Measurements from ENCODE around the gene APOBEC3B.
"Not testable (repeated sequence)": the region's sequence is repeated elsewhere in the genome, so short reads cannot be mapped to it uniquely, and the experiment has no call there.

APOBEC3B gene

GRCh38 chr22:38981992-38982927 is at the start of gene APOBEC3B:
Gene APOBEC3B, plus strand, starts transcription at chr22:38982347. Its CDS starts 107 bp downstream, at chr22:38982454.
- DNase-seq (ENCODE audit: low read depth), result peak; percentile 89

- no peak for DNase-seq (ENCODE audit: low read depth)
Observed at GRCh38 chr22:38935023-38935422, 47.1 kb upstream of the APOBEC3B start.

GRCh38 chr22:38935616-38936015 is 46.5 kb upstream of the APOBEC3B start:
- no peak for DNase-seq (ENCODE audit: low read depth)

DNA sequence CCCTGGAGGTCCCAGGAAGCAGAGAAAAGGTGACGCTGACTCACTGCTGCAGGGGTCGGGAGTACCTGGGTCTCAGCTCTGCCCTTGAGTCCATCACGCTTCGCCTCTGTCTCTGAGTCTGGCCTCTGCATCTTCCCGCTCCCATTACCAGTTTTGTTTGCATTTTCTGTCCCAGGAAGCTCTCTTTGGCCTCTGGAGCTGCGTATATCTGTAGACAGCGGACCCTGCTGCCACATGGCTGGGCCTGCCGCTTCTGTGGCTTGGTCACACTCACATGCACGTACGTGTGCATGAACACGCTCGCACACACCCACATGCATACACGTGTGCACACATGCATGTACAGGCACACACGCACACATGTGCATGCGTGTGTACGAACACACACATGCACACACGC is 45.6 kb upstream of the APOBEC3B start:
- no peak for DNase-seq (ENCODE audit: low read depth)

GRCh38 chr22:38937036-38937435 is 45.1 kb upstream of the APOBEC3B start:
- DNase-seq (ENCODE audit: low read depth), result no peak

DNA sequence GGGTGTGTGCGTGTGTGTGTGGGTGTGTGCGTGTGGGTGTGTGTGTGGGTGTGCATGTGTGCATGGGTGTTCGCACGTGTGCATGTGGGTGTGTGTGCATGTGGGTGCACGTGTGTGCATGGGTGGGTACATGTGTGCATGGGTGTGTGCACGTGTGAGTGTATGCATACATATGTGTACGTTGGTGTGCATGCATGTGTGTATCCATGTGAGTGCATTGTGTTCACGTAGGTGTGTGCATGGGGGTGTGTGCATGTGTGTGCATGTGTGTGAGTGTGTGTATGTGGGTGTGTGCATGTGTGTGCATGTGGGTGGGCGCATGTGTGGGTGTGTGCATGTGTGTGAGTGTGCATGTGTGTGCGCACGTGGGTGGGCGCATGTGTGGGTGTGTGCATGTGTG is 44.6 kb upstream of the APOBEC3B start:
- DNase-seq (ENCODE audit: low read depth), result no peak

- no peak for DNase-seq (ENCODE audit: low read depth)
Observed at GRCh38 chr22:38938221-38938620, 43.9 kb upstream of the APOBEC3B start.

DNA sequence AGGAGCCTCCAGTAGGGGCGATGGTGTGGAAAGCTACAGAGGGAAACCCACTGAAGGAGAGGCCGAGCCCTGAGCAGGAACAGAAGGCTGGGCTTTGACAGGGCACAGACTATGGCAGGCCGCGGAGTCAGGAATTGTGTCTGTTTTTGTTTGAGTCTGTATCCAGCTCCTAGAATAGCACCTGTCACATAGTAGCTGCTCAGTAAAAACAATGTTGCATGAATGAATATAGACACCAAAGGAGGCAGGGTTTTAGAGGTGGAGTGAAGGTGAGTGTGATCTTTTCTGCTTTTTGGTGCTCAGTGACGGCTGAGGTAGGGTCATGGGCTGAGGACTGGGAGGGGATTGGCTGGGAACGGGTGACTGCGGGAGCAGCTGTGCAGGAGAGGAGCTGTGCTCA is 43.2 kb upstream of the APOBEC3B start:
- DNase-seq (ENCODE audit: low read depth), result no peak

DNA sequence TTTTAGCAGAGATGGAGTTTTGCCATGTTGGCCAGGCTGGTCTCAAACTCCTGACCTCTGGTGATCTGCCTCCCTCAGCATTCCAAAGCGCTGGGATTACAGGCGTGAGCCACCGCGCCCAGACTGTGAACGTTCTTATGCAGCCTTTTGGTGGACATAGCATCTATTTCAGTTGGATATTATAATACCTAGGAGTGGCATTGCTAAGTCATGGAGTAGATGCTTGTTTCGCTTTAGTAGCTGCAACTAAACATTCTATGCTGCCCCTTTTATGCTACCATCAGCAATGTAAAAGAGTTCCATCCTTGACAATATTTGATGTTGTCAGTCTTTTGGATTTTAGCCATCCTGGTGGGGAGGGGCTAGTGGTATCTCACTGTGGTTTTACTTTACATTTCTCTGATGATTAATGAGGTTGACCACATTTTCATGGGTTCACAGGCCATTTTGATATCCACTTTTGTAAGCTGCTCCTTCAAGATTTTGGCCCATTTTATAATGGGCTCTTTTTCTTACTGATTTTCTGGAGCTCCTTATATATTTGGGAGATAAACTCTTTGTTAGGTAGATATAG is 41.2 kb upstream of the APOBEC3B start:
- DNase-seq (ENCODE audit: low read depth), result no peak

GRCh38 chr22:38941488-38941987 is 40.6 kb upstream of the APOBEC3B start:
- no peak for DNase-seq (ENCODE audit: low read depth)

DNA sequence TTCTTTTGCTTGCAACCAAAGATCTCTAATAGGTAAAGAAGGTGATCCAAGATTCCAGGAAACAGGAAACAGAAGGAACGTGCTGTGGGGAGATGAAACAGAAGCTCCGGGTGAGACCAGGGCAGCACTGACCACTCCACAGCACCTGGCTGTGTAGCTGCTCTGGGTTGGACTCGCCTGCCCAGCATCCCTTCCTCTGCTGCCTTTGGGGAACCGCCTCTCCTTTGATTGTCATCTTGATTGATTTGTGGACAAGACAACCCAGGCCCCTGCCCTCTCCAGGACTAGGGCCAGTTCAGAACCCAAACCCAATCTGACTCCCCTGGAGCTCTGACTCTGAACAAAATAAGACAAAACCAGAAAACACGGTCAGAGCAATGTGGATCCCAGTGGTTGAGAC is 39.4 kb upstream of the APOBEC3B start:
- no peak for DNase-seq (ENCODE audit: low read depth)

GRCh38 chr22:38943201-38943600 is 38.9 kb upstream of the APOBEC3B start:
- no peak for DNase-seq (ENCODE audit: low read depth)

DNA sequence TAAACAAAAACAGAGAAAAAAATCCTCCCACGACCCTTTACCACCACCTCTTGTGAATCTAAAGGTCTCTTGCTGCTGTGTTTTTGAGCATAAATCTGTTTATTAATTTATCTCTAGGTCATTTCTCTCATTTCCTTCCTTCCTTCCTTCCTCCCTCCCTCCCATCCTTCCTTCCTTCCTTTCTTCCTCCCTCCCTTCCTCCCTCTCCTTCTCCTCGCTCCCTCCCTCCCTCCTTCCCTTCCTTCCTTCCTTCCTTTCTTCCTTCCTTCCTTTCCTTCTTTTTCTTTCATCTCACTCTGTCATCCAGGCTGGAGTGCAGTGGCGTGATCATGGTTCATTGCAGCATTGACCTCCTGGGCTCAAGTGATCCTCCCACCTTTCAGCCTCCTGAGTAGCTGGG is 38.3 kb upstream of the APOBEC3B start:
- no peak for DNase-seq (ENCODE audit: low read depth)

GRCh38 chr22:38944653-38945052 is 37.5 kb upstream of the APOBEC3B start:
- no peak for DNase-seq (ENCODE audit: low read depth)

DNA sequence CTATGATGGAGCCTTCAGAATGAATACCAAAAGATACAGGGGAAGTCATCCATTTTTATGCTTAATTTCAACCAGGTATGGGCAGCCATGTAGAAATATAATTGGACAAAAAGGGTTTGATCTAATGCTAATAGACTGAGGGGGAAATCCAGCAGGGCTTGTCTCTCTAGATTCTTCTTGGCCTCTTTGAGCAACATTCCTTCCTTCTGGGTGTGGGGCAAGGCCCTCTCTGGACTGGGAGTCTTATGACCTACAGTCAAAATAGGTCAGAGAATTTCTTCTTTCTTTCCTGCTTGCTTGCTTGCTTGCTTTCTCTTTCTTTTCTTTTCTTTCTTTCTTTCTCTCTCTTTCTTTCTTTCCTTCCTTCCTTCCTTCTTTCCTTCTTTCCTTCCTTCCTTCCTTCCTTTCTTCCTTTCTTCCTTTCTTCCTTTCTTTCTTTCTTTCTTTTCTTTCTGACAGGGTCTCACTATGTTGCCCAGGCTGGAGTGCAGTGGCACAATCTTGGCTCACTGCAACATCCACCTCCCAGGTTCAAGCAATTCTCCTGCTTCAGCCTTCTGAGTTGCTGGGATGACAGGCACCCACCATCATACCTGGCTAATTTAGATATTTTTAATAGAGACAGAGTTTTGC is 36.3 kb upstream of the APOBEC3B start:
- not testable (repeated sequence) for DNase-seq (ENCODE audit: low read depth)

DNA sequence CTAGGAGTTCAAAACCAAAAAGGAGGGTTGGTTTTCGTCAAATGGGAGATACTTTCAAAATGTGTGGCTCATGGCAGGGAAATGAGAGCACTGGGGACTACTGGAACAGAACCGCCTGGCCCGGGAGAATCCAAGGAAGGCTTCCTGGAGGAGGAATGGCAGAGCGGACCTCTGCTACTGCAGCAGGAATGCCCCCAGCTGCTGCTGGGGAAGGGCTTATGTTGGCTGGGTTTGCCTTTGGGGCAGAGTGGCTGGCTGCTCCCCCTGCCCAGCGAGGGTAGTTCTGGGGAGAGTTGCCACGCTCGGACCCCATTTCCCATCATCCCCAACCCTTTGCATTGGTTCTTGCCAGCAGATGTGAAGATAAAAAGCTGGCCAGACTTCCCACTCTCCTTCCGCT is 35.4 kb upstream of the APOBEC3B start:
- no peak for DNase-seq (ENCODE audit: low read depth)

DNA sequence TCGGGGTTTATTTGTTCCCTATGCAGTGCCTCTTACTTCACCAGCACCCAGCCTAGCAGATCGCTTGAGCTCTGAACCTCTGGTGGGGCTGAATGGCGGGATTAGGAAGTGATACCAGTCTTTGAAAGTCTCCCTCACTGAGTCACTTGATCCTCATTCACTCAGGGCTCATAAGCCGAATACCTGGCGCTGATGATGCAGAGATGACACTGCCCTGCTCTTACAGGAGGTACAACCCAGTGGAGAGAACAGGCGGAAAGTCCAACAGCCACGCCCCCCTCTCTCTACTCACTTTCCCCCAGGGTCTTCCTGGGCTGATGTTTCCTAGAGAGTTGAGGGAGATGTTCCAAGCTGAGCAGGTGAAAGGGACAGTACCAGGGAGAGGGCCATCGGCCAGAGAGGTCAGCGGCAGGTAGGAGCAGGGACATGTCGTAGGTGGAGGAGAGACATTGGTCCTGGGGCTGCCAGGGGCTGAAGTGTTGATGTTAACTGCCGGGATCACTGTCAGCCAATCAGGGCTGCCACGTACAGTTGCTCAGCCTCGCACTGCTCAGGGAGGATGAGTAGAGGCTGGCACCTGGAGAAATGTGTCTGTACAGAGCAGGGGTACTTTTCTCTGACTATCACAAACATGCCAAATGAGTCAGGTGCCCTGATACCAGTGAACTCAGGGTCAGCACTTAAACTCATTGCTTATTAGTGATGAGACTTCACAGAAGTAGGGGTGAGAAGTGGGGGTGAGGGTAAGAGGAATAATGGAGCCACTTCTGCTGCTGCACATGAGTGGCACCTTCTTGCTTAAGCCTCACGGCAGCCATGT is 34.6 kb upstream of the APOBEC3B start:
- no peak for DNase-seq (ENCODE audit: low read depth)

DNA sequence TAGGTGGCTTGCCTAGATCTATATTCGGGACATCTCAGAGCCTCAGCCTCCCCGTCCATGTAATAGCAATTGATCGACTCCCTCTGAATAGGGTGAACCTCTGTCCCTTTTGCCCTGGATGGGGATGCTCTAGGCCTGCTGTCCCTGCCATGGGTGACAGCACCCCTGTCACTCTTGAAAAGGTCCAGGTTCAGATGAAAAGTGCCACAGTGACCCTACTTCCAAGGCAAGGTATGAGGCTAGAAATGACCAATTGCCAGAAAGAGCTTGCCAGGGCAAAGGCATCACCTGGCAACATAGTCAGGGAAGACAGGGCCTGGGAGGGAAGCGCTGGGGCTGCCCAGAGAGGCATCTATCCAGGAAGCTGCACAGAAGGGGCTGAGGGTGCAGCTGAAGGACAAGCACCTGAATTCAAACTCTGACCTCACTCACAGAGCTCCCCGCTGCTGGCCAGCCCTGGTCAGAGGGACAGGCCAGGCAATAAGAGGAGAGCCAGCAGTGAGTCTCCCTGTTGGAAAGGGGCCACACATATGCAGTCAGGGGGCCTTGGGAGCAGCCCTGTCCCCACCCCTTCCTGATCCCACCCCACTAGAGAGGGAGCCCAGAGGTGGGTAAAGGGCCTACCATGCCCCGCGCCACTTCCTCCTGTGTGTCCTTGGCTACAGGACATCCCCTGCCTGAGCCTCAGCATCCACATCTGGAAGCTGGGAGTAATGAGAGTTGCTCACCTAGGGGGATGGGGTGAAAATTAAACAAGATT is 33.8 kb upstream of the APOBEC3B start:
- no peak for DNase-seq (ENCODE audit: low read depth)

DNA sequence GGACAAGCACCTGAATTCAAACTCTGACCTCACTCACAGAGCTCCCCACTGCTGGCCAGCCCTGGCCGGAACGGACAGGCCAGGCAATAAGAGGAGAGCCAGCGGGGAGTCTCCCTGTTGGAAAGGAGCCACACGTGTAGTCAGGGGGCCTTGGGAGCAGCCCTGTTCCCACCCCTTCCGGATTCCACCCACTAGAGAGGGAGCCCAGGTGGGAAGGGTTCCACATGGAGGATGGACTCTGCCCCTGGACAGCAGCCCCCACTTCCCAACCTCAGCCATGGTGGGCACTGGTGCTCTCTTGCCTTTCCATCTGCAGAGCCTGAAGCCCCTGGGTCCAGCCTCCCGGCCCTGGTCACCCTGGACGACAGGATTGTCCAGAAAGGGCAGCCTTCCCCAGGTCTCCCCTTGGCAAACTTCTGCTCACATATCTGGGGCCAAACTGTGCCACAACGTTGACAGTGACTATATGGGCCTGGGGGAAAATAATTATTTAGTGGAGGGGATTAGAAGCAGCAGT is 32.2 kb upstream of the APOBEC3B start:
- no peak for DNase-seq (ENCODE audit: low read depth)

DNA sequence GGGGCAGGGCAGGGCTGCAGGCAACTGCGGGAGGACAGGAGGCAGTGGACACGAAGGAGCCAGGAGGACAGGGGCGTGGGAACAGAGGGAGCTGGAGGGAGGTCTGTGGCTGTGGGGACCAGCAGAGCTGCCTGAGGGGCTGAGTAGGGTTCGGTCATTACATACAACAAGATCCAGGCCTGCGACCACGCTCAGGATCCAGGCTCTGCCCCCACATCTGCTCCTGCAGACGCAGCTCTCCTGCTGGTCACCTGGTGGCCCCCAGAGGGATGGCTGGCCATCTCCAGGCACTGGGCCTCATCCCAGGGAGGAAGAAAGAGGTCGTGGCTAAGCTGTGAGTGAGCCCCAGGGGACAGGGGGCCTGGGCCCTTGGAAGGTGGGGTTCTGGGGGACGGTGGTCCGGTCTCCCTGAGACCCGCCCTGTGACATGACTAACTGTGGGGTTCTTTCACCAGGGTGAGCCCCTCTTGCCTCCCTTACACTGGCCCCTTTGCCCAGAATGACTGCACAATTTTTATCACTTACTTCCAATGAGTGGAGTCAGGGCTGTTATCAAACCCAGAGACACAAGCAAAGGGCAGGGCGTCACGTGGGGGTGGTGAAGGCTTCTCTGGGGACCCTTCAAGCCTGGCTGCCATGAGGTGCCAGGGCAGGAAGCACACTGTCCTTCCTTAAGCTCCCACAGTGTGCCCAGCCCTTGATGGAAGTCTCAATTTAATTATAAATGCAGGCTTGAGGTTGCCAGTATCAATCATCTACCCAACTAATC is 31.4 kb upstream of the APOBEC3B start:
- no peak for DNase-seq (ENCODE audit: low read depth)

All from ELR (cell line).